Caki2 (cell line): Measurements from ENCODE around the gene MARCHF5. TPM values are rescaled to one million over a fixed set of nuclear protein-coding genes. Genes with fewer than 3 reads are reported as not detected.
"Not testable (repeated sequence)": the region's sequence is repeated elsewhere in the genome, so short reads cannot be mapped to it uniquely, and the experiment has no call there.

Experiments used
- DNase-seq: peaks from one replicate; pipeline ENCODE4 v3.0.0-alpha.2; 2015; ENCODE audit warnings: low read depth
- in situ Hi-C: cut with HindIII; loops from 2 replicates; pipeline ENCODE4 v1.10.0; 2016; ENCODE audit warnings: low sequenced_read_pairs, low pct_unique_long_range_greater_than_20kb, mixed read lengths
- total RNA-seq: library from RNA; depleted of rRNA; stranded (reverse); fragments of >200 nt; shearing (Covaris generic); gene quantifications from 2 replicates; pipeline ENCODE4 v1.2.3, GENCODE V29; 2014; ENCODE audit warnings: low replicate concordance

MARCHF5 gene
- total RNA-seq, 1 experiment from 2014 or later: 10.4 TPM

GRCh38 chr10:92291921-92292845, 1.2 kb downstream of the MARCHF5 start:
- in situ Hi-C loops: no loop called here
- DNase-seq: peak; percentile 27

- in situ Hi-C loops: no loop called here
- no peak for DNase-seq
These were observed 7.5 kb downstream of the MARCHF5 start for GRCh38 chr10:92298487-92298886.

- no peak for DNase-seq
- in situ Hi-C loops: no loop called here
These were observed 12.1 kb downstream of the MARCHF5 start for GRCh38 chr10:92303096-92303495.

GRCh38 chr10:92304061-92304460, 13.1 kb downstream of the MARCHF5 start:
- in situ Hi-C loops: no loop called here
- DNase-seq: no peak

- in situ Hi-C loops: no loop called here
- peak; percentile 8 for DNase-seq
These were observed 14.4 kb downstream of the MARCHF5 start for GRCh38 chr10:92305133-92306072.

GRCh38 chr10:92309272-92309671, 18.3 kb downstream of the MARCHF5 start:
- in situ Hi-C loops: no loop called here

GRCh38 chr10:92313750-92314149, 22.8 kb downstream of the MARCHF5 start:
- in situ Hi-C loops: no loop called here
- DNase-seq: no peak

More at GRCh38 chr10:92309272-92309671, 18.3 kb downstream of the MARCHF5 start:
- DNase-seq: no peak

GRCh38 chr10:92316610-92317009, 25.6 kb downstream of the MARCHF5 start:
- in situ Hi-C loops: no loop called here
- no peak for DNase-seq

- in situ Hi-C loops: no loop called here
- no peak for DNase-seq
These were observed 32.1 kb downstream of the MARCHF5 start for GRCh38 chr10:92323079-92323478.

- DNase-seq: no peak
- in situ Hi-C loops: no loop called here
These were observed 36.8 kb downstream of the MARCHF5 start for GRCh38 chr10:92327445-92328433.

GRCh38 chr10:92328993-92329392, 38.0 kb downstream of the MARCHF5 start:
- in situ Hi-C loops: no loop called here
- DNase-seq: no peak

- in situ Hi-C loops, DNase-seq: not testable (repeated sequence)
These were observed 39.0 kb downstream of the MARCHF5 start for GRCh38 chr10:92329927-92330326.

GRCh38 chr10:92342796-92343195, 51.8 kb downstream of the MARCHF5 start:
- in situ Hi-C loops: no loop called here
- no peak for DNase-seq

- DNase-seq, in situ Hi-C loops: not testable (repeated sequence)
These were observed 54.6 kb downstream of the MARCHF5 start for GRCh38 chr10:92345575-92345974.

GRCh38 chr10:92347035-92347676, 56.2 kb downstream of the MARCHF5 start:
- in situ Hi-C loops: not testable (repeated sequence)

GRCh38 chr10:92350411-92350810, 59.4 kb downstream of the MARCHF5 start:
- in situ Hi-C loops: no loop called here
- no peak for DNase-seq

More at GRCh38 chr10:92347035-92347676, 56.2 kb downstream of the MARCHF5 start:
- not testable (repeated sequence) for DNase-seq

- DNase-seq: no peak
- in situ Hi-C loops: no loop called here
These were observed 63.6 kb downstream of the MARCHF5 start for GRCh38 chr10:92354587-92354986.
